Smooth muscle cell (in vitro differentiated cells): Measurements from ENCODE around the gene KLHL29. TPM values are rescaled to one million over a fixed set of nuclear protein-coding genes. Genes with fewer than 3 reads are reported as not detected.

ENCODE experiments used
- DNase-seq: peaks from one replicate; lab custom pipeline; 2025; ENCODE audit not compliant: unreplicated experiment; lab: John Stamatoyannopoulos, UW
- H2AFZ ChIP-seq: fragments of 200-600 bp; sonication (generic); 2 replicates; pipeline ENCODE4 v1.6.0; 2016; ENCODE audit warnings: antibody characterized with exemption, low read depth, mild to moderate bottlenecking
- H3F3A ChIP-seq: fragments of 200-600 bp; sonication (generic); 2 replicates; pipeline ENCODE4 v1.6.0; 2017; ENCODE audit warnings: antibody characterized with exemption, low read depth
- H3K27ac ChIP-seq: fragments of 200-600 bp; sonication (generic); 2 replicates; pipeline ENCODE4 v1.5.1; 2016; ENCODE audit warnings: low read depth, mild to moderate bottlenecking
- H3K27me3 ChIP-seq: fragments of 200-600 bp; sonication (generic); 2 replicates; pipeline ENCODE4 v1.6.1; 2016; ENCODE audit warnings: low read depth, mild to moderate bottlenecking
- H3K36me3 ChIP-seq: fragments of 200-600 bp; sonication (generic); 2 replicates; pipeline ENCODE4 v1.5.1; 2016; ENCODE audit warnings: low read depth
- H3K4me1 ChIP-seq: fragments of 200-600 bp; sonication (generic); 2 replicates; pipeline ENCODE4 v1.5.1; 2016; ENCODE audit warnings: low read depth
- H3K4me2 ChIP-seq: fragments of 200-600 bp; sonication (generic); 2 replicates; pipeline ENCODE4 v1.6.0; 2016; ENCODE audit warnings: mild to moderate bottlenecking
- H3K4me3 ChIP-seq: fragments of 200-600 bp; sonication (generic); 2 replicates; pipeline ENCODE4 v1.5.1; 2016; ENCODE audit warnings: mild to moderate bottlenecking
- H3K79me2 ChIP-seq: fragments of 200-600 bp; sonication (generic); 2 replicates; pipeline ENCODE4 v1.6.0; 2016; ENCODE audit warnings: low read depth, mild to moderate bottlenecking
- H3K9ac ChIP-seq: fragments of 200-600 bp; sonication (generic); 2 replicates; pipeline ENCODE4 v1.6.0; 2016; ENCODE audit warnings: low read depth
- H3K9me3 ChIP-seq: fragments of 200-600 bp; sonication (generic); replicated peaks from 2 replicates; pipeline ENCODE4 v1.5.1; 2016; ENCODE audit warnings: low read depth
- H4K20me1 ChIP-seq: fragments of 200-600 bp; sonication (generic); 2 replicates; pipeline ENCODE4 v1.6.0; 2016; ENCODE audit warnings: low read depth
- WGBS: methylation state at CpG from one replicate; pipeline ENCODE4 v1.1.7; 2016; ENCODE audit warnings: low lambda C conversion rate; 5-methylcytosine and 5-hydroxymethylcytosine counted together
- polyA plus RNA-seq: library from polyadenylated mRNA; unstranded; fragments of >200 nt; fragmentation: Nextera tagmentation; extraction: Ambion mirVana; gene quantifications from 2 replicates; pipeline ENCODE4 v1.2.1, GENCODE V29; 2016
- total RNA-seq: library from RNA; depleted of rRNA; stranded (reverse); fragments of >200 nt; gene quantifications from 2 replicates; pipeline ENCODE4 v1.2.3, GENCODE V29; 2014
- TF ChIP-seq, protein P1 (sequence below): fragments of 200-600 bp; sonication (generic); IDR thresholded peaks from 2 replicates; pipeline ENCODE4 v1.5.1; 2017; ENCODE audit warnings: borderline replicate concordance, mild to moderate bottlenecking, antibody characterized with exemption; ENCODE audit not compliant: insufficient read depth, poor library complexity, severe bottlenecking

The KLHL29 gene
- total and polyA plus RNA-seq, 2 experiments from 2014 or later = 3.1 to 6.6 TPM

DNA sequence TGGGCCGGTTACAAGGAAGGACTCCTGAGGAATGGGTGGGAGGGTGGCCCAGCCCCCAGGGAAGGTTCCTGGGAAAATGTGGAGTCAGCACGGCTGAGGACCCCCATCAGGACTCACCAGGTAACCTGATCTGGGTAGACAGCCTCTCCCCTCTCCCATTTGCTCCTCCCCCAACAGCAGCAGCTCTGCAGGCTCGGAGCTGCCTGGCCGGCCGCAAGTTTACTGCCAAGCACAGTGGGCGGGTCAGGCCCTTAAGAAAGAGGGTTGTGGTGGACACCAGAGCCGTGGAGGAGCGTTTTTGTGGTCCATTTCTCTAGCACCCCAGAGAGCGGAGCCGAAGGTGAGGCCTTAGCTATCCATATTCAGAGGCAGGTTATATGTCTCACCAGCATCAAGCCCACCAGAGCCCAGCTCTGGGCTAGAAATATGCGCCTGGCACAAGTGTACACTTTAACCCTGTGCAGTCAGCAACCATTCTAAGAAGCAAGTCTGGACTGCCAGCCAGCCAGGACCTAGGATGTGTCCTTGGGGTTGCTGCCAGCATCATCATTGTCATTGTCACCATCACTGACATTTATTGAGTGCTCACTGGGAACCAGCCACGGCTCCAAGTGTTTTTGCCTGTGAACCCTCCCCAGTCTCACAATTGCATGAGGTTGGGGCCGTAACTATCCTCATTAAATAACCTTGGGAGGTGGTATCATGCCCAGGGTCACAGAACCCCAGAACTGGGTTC is 190.1 kb downstream of the KLHL29 start:
- Histone ChIP-seq H3K9ac (no peak overlapping the region), H3K79me2 (no peaks in the 10 kb centered on the region), H2AFZ (no peak overlapping the region), H3K27me3 (no peaks in the 10 kb centered on the region), H3K9me3 (no peaks in the 10 kb centered on the region), H3K4me2 (no peak overlapping the region), H3K27ac (no peak overlapping the region), H3K36me3 (no peaks in the 10 kb centered on the region), H3F3A (no peaks in the 10 kb centered on the region), H3K4me3 (no peak overlapping the region), H4K20me1 (peaks cover 5% of the 10 kb centered on the region), H3K4me1 (no peaks in the 10 kb centered on the region)
- DNase-seq = no peak
- TF ChIP-seq, protein P1, sequence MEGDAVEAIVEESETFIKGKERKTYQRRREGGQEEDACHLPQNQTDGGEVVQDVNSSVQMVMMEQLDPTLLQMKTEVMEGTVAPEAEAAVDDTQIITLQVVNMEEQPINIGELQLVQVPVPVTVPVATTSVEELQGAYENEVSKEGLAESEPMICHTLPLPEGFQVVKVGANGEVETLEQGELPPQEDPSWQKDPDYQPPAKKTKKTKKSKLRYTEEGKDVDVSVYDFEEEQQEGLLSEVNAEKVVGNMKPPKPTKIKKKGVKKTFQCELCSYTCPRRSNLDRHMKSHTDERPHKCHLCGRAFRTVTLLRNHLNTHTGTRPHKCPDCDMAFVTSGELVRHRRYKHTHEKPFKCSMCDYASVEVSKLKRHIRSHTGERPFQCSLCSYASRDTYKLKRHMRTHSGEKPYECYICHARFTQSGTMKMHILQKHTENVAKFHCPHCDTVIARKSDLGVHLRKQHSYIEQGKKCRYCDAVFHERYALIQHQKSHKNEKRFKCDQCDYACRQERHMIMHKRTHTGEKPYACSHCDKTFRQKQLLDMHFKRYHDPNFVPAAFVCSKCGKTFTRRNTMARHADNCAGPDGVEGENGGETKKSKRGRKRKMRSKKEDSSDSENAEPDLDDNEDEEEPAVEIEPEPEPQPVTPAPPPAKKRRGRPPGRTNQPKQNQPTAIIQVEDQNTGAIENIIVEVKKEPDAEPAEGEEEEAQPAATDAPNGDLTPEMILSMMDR = no peak
- 73% methylated on average over 12 of the region's 13 CpGs for WGBS

DNA sequence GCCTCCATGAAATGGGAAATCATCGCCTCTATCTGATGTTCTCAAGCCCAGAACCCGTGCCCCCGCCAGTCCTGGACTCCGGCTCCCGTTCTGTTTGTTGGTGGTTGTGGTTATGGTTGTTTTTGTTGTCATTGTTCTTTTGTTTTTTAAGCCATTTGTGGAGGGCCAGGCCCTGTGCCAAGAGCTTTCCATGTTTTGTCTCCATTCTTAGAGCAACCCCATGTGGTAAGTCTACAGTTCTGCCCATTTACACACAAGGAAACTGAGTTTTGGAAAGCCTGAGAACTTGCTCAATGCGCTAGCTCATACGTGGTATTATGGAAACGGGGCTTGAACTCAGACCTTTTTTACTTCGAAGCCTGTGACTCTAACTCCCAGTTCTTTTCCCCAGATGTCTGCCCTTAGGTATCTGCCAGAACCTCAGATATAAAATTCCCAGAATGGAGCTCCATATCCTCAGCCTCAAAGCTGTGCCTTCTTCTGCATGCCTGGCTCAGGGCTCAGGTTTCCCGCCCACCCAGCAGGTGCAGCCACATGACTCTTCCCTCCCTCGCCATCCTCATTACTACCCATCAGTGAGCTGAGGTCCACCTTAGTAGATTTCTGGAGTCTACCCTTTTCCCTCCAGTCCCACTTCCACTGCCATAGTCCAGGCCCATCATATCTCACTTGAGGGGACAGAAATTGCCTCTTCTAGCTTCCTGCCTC is 194.1 kb downstream of the KLHL29 start:
- no peaks in the 10 kb centered on the region for H3K27me3 ChIP-seq
- H3K4me2 ChIP-seq = no peak overlapping the region
- no peaks in the 10 kb centered on the region for H3K79me2 ChIP-seq
- H3K36me3 ChIP-seq = no peaks in the 10 kb centered on the region
- no peaks in the 10 kb centered on the region for H3K4me1 ChIP-seq
- no peak overlapping the region for H2AFZ ChIP-seq
- no peak overlapping the region for H3K4me3 ChIP-seq
- H4K20me1 ChIP-seq = peaks cover 5% of the 10 kb centered on the region
- no peak overlapping the region for H3K27ac ChIP-seq
- no peak overlapping the region for H3K9ac ChIP-seq
- H3F3A ChIP-seq = no peaks in the 10 kb centered on the region
- TF ChIP-seq, protein P1 = no peak
- no peak for DNase-seq
- no peaks in the 10 kb centered on the region for H3K9me3 ChIP-seq
- WGBS = 96% methylated on average over 11 of the region's 11 CpGs

DNA sequence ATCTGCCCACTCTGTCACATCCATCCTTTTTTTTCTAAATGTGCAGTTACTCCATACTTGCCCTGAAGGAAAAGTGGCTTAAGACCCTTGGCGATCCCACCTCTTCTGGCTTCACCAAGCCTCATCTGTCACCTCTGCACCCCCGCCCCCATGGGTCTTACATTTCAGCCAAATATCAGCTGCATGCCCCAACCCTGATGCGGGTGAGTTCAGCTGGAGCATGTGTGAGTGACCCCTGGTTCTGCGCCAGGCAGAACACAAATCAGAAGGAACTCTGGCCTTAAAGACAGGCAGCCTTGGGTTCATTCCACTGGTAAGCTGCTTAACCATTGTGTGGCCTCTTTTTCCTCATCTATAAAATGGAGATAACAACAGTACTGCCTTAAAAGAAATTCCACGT is 194.7 kb downstream of the KLHL29 start:
- no peak overlapping the region for H3K9ac ChIP-seq
- no peak for DNase-seq

More for the DNA sequence above, 194.7 kb downstream of the KLHL29 start:
- Histone ChIP-seq H3K27ac (no peak overlapping the region), H4K20me1 (peaks cover 5% of the 10 kb centered on the region), H3K9me3 (no peaks in the 10 kb centered on the region), H3K4me1 (no peaks in the 10 kb centered on the region), H3K4me2 (no peak overlapping the region), H3F3A (no peaks in the 10 kb centered on the region), H3K27me3 (no peaks in the 10 kb centered on the region), H3K4me3 (no peak overlapping the region), H3K36me3 (no peaks in the 10 kb centered on the region), H3K79me2 (no peaks in the 10 kb centered on the region), H2AFZ (no peak overlapping the region)
- WGBS = 94% methylated on average over 5 of the region's 5 CpGs
- TF ChIP-seq, protein P1 = no peak
